ENCODE results near the gene NLRX1. TPM values are rescaled to one million over a fixed set of nuclear protein-coding genes. Genes with fewer than 3 reads are reported as not detected.

NLRX1 gene
- total and polyA plus RNA-seq, 7 experiments from 2014 or later = 6.5 to 19.5 (median 9.8) TPM

DNA sequence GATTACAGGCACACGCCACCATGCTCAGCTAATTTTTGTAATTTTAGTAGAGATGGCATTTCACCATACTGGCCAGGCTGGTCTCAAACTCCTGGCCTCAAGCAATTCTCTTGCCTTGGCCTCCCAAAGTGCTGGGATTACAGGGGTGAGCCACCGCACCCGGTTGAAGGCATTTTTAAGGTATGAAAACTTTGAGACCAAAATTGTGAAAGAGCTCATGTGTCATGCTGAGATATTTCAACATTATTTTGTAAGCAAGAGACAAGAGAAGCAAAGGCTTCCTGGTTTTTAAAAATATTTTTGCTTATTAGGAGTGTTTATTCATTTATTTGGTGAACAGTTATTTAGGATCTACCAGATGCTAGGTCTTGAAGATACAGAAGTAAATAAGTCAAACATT is 23.6 kb downstream of the NLRX1 start:
- ATAC-seq (no peak), DNase-seq (no peak)
- Histone ChIP-seq H3K27me3 (ENCODE audit: control insufficient read depth in 2 of 2, insufficient read depth in 2 of 2, low read length in 2 of 2) (no peaks in the 10 kb centered on the region), H3K9me3 (ENCODE audit: control insufficient read depth in 2 of 3, low read length in 3 of 3) (no peaks in the 10 kb centered on the region), H3K36me3 (ENCODE audit: control insufficient read depth in 2 of 3, insufficient read depth in 3 of 3, low read length in 3 of 3) (no peaks in the 10 kb centered on the region), H3K27ac (ENCODE audit: low read depth, low read length) (no peak overlapping the region), H3K4me3 (ENCODE audit: low read length) (no peak overlapping the region), H3K4me1 (ENCODE audit: control insufficient read depth in 2 of 2, insufficient read depth in 2 of 2, low read length in 2 of 2) (no peaks in the 10 kb centered on the region)
- CTCF ChIA-PET = no interaction called here
- POLR2A ChIA-PET = interaction anchor here (0.7 to 1.1 kb wide), 2 partner anchors 12 to 258 kb away, joined by 3 to 7 read pairs; no protein-coding TSS in a partner anchor
- H3K4me1 Mint-ChIP-seq = peaks cover 0 to 8% (median 5%) of the 10 kb centered on the region in 7 donors
- H3K27ac Mint-ChIP-seq = no peak overlapping the region
- H3K36me3 Mint-ChIP-seq = no peaks in the 10 kb centered on the region
- intact Hi-C loops (cut with micrococcal nuclease) = no loop called here
- H3K27me3 Mint-ChIP-seq = peaks cover 0 to 2% (median 0%) of the 10 kb centered on the region in 5 donors
- no peaks in the 10 kb centered on the region for H3K9me3 Mint-ChIP-seq
- H3K4me3 Mint-ChIP-seq = no peak overlapping the region

DNA sequence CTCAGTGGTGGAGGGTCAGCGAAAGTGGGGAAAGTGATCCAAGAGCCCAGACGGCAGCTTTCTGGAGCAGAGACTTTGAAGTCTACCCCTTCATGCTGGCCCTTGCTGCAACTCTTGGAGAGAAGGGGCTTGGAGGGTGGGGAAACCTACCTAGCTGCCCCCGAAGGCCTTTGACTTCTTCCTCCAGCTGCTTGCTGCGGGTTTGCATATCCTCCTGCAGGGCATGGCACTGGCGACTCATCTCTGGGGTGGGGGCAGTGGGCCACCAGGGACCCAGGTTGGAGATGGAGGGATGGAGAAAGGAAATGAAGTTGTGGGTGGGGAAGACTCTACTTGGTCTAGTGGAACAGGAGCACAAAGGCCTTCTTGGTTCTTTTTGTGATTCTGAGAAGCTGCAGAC is 24.5 kb downstream of the NLRX1 start:
- no peaks in the 10 kb centered on the region for H3K27me3 ChIP-seq (ENCODE audit: control insufficient read depth in 2 of 2, insufficient read depth in 2 of 2, low read length in 2 of 2)
- peaks cover 0 to 2% (median 0%) of the 10 kb centered on the region in 5 donors for H3K27me3 Mint-ChIP-seq
- ChIA-PET CTCF (no interaction called here), POLR2A (interaction anchor here (0.9 to 1.4 kb wide), 2 partner anchors 13 to 145 kb away, joined by 3 read pairs; partner anchors contain the start of gene CBL)
- no peak overlapping the region for H3K4me3 Mint-ChIP-seq
- H3K36me3 Mint-ChIP-seq = no peaks in the 10 kb centered on the region
- no peak for DNase-seq
- H3K27ac ChIP-seq (ENCODE audit: low read depth, low read length) = no peak overlapping the region
- intact Hi-C loops (cut with micrococcal nuclease) = no loop called here
- H3K36me3 ChIP-seq (ENCODE audit: control insufficient read depth in 2 of 3, insufficient read depth in 3 of 3, low read length in 3 of 3) = no peaks in the 10 kb centered on the region
- ATAC-seq = no peak
- peaks cover 0 to 10% (median 5%) of the 10 kb centered on the region in 7 donors for H3K4me1 Mint-ChIP-seq
- H3K27ac Mint-ChIP-seq = no peak overlapping the region
- H3K4me3 ChIP-seq (ENCODE audit: low read length) = no peak overlapping the region
- no peaks in the 10 kb centered on the region for H3K4me1 ChIP-seq (ENCODE audit: control insufficient read depth in 2 of 2, insufficient read depth in 2 of 2, low read length in 2 of 2)
- H3K9me3 ChIP-seq (ENCODE audit: control insufficient read depth in 2 of 3, low read length in 3 of 3) = no peaks in the 10 kb centered on the region
- H3K9me3 Mint-ChIP-seq = no peaks in the 10 kb centered on the region

DNA sequence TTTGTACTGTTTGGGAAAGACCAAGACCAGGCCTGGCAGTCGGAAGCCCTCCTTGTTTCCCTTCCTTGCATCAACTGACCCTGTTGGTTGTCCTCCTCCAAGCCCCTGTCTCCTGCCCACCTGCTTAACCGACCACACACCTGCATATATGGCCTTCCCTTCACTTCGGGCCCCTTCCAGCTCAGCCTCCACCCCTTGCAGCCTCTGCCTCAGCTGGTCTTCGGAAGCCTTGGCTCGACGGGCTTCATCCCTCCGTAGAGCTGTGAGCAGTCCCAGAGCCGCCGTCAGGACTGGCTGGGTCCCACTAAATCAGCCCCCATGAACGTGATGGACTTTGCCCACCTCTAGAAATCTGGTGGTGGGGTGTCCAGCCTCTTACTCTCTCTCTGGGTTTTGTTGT is 25.1 kb downstream of the NLRX1 start:
- DNase-seq (no peak), ATAC-seq (no peak)
- ChIA-PET POLR2A (interaction anchor here (1.4 kb wide), 1 partner anchor 144 kb away, joined by 3 read pairs; no protein-coding TSS in a partner anchor), CTCF (no interaction called here)
- H3K9me3 ChIP-seq (ENCODE audit: control insufficient read depth in 2 of 3, low read length in 3 of 3) = no peaks in the 10 kb centered on the region
- no peak overlapping the region for H3K4me3 ChIP-seq (ENCODE audit: low read length)
- H3K4me1 Mint-ChIP-seq = peaks cover 0 to 10% (median 5%) of the 10 kb centered on the region in 7 donors
- intact Hi-C loops (cut with micrococcal nuclease) = no loop called here
- no peaks in the 10 kb centered on the region for H3K27me3 ChIP-seq (ENCODE audit: control insufficient read depth in 2 of 2, insufficient read depth in 2 of 2, low read length in 2 of 2)
- no peaks in the 10 kb centered on the region for H3K36me3 Mint-ChIP-seq
- peaks cover 0 to 2% (median 0%) of the 10 kb centered on the region in 5 donors for H3K27me3 Mint-ChIP-seq
- H3K4me3 Mint-ChIP-seq = no peak overlapping the region
- H3K4me1 ChIP-seq (ENCODE audit: control insufficient read depth in 2 of 2, insufficient read depth in 2 of 2, low read length in 2 of 2) = no peaks in the 10 kb centered on the region
- H3K36me3 ChIP-seq (ENCODE audit: control insufficient read depth in 2 of 3, insufficient read depth in 3 of 3, low read length in 3 of 3) = no peaks in the 10 kb centered on the region
- no peak overlapping the region for H3K27ac ChIP-seq (ENCODE audit: low read depth, low read length)
- no peak overlapping the region for H3K27ac Mint-ChIP-seq
- H3K9me3 Mint-ChIP-seq = no peaks in the 10 kb centered on the region

DNA sequence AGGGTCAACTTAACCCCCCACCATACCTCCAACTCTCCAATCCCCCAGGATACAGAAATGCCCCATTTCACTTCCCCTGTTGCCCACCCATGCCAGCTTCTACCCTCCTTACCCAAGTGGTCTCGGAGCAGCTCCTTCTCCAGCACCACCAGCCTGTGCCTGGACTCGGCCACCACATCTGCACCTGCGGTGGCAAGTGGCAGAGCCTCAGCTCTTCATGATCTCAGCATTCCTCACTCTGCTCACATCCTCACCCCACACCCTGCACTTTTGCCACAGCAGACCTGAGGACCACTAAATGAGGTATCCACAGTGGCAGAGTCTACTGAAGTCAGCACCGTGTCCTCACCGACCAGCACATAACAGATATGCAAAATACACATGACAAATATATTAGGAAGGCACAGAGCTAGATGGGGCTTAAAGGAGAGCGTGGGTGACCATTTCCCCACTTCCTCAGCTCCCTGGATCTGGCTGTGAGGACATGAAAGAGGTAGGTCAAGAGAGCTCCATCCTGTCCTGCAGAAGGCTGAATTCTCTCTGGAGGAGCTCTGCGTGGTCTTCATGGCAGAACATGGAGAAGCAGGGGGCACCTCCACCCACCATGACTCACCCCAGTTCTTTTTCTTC is 26.4 kb downstream of the NLRX1 start:
- Histone ChIP-seq H3K4me3 (ENCODE audit: low read length) (no peak overlapping the region), H3K4me1 (ENCODE audit: control insufficient read depth in 2 of 2, insufficient read depth in 2 of 2, low read length in 2 of 2) (no peaks in the 10 kb centered on the region), H3K9me3 (ENCODE audit: control insufficient read depth in 2 of 3, low read length in 3 of 3) (no peaks in the 10 kb centered on the region), H3K27me3 (ENCODE audit: control insufficient read depth in 2 of 2, insufficient read depth in 2 of 2, low read length in 2 of 2) (no peaks in the 10 kb centered on the region), H3K36me3 (ENCODE audit: control insufficient read depth in 2 of 3, insufficient read depth in 3 of 3, low read length in 3 of 3) (no peaks in the 10 kb centered on the region), H3K27ac (ENCODE audit: low read depth, low read length) (no peak overlapping the region)
- peaks cover 0 to 2% (median 0%) of the 10 kb centered on the region in 5 donors for H3K27me3 Mint-ChIP-seq
- no peak overlapping the region for H3K27ac Mint-ChIP-seq
- intact Hi-C loops (cut with micrococcal nuclease) = loop anchor here (5.0 kb wide), 2 partner anchors 48 to 73 kb away; partner anchors contain the start of genes ABCG4 (in 1 of the 2) and HINFP (in 1 of the 2)
- ChIA-PET POLR2A (interaction anchor here (1.0 to 2.9 kb wide), 2 partner anchors 80 to 100 kb away, joined by 3 to 14 read pairs; a partner anchor contains a TSS), CTCF (interaction anchor here (0.6 to 1.9 kb wide), 6 partner anchors 11 to 129 kb away, joined by 3 to 11 read pairs (median 3); partner anchors contain the start of gene VPS11)
- peaks cover 0 to 10% (median 5%) of the 10 kb centered on the region in 7 donors for H3K4me1 Mint-ChIP-seq
- no peak overlapping the region for H3K4me3 Mint-ChIP-seq
- H3K9me3 Mint-ChIP-seq = no peaks in the 10 kb centered on the region
- DNase-seq = no peak
- H3K36me3 Mint-ChIP-seq = no peaks in the 10 kb centered on the region
- ATAC-seq = no peak

DNA sequence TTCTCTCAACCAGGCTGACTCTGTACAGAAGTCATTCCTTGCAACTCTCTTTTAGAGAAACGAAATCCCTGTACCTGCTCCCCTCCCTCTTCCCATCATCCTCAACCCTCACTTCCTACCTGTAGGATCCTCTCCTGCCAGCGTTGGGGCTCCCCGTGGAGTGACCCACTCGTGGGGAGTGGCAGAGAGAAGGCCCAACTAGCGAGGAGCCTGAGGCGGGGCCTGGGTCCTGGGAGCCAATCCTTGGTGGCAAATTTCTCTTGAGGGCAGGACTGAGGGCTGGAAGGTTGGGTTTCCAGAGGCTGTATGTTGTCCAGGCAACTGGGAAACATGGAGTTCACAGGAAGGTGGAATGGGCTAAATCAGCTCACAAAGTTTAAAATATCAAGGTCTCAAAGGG is 27.2 kb downstream of the NLRX1 start:
- no peak for ATAC-seq
- Histone ChIP-seq H3K4me3 (ENCODE audit: low read length) (no peak overlapping the region), H3K27ac (ENCODE audit: low read depth, low read length) (no peak overlapping the region), H3K27me3 (ENCODE audit: control insufficient read depth in 2 of 2, insufficient read depth in 2 of 2, low read length in 2 of 2) (no peaks in the 10 kb centered on the region), H3K9me3 (ENCODE audit: control insufficient read depth in 2 of 3, low read length in 3 of 3) (no peaks in the 10 kb centered on the region), H3K4me1 (ENCODE audit: control insufficient read depth in 2 of 2, insufficient read depth in 2 of 2, low read length in 2 of 2) (no peaks in the 10 kb centered on the region), H3K36me3 (ENCODE audit: control insufficient read depth in 2 of 3, insufficient read depth in 3 of 3, low read length in 3 of 3) (no peaks in the 10 kb centered on the region)
- no peak for DNase-seq
- Mint-ChIP-seq H3K9me3 (no peaks in the 10 kb centered on the region), H3K4me3 (no peak overlapping the region), H3K36me3 (no peaks in the 10 kb centered on the region), H3K4me1 (peaks cover 0 to 10% (median 5%) of the 10 kb centered on the region in 7 donors), H3K27me3 (peaks cover 0 to 2% (median 0%) of the 10 kb centered on the region in 5 donors), H3K27ac (no peak overlapping the region)
- intact Hi-C loops (cut with micrococcal nuclease) = loop anchor here (2.0 to 5.0 kb wide), 8 partner anchors 47 to 289 kb away; partner anchors contain the start of genes ABCG4 (in 2 of the 2), HYOU1 (in 2 of the 2) and HINFP (in 1 of the 2)
- ChIA-PET CTCF (interaction anchor here (0.6 to 1.9 kb wide), 12 partner anchors 12 to 193 kb away, joined by 3 to 11 read pairs (median 3); partner anchors contain the start of gene VPS11), POLR2A (interaction anchor here (0.6 to 2.9 kb wide), 5 partner anchors 27 to 112 kb away, joined by 3 to 14 read pairs (median 3); partner anchors contain the start of gene C2CD2L)

DNA sequence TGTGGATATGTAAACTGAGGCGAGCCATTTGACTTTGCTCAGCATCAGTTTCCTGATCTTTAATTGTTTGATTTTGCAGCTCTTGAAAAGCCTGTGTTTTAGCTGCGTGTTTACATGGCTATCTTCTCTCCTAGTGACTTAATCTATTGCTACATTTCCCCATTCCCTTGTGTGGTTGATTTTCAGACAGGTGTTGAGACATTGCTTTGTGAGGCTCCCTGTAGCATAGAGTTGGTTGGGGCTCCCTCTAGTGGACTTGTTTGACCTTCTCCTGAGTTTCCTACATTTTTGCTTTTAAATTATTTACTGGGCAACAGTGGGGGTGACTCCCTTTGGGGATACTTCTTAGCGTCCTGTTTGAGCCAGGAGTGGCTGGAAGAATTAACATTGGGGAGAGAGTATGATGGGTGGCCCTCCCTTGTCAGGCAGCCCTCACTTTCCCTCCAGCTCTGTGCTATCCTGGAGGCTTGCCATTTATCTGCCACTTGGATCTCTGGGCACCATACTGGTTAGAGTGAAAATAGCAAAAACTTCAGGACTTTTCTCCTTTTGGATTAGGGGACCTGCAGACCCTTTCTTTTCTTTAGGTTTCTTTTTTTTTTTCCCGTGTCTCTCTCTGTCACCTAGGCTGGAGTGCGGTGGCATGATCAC is 28.4 kb downstream of the NLRX1 start:
- no peak overlapping the region for H3K27ac Mint-ChIP-seq
- Histone ChIP-seq H3K4me3 (ENCODE audit: low read length) (no peak overlapping the region), H3K27ac (ENCODE audit: low read depth, low read length) (no peak overlapping the region), H3K9me3 (ENCODE audit: control insufficient read depth in 2 of 3, low read length in 3 of 3) (no peaks in the 10 kb centered on the region), H3K4me1 (ENCODE audit: control insufficient read depth in 2 of 2, insufficient read depth in 2 of 2, low read length in 2 of 2) (no peaks in the 10 kb centered on the region), H3K27me3 (ENCODE audit: control insufficient read depth in 2 of 2, insufficient read depth in 2 of 2, low read length in 2 of 2) (no peaks in the 10 kb centered on the region), H3K36me3 (ENCODE audit: control insufficient read depth in 2 of 3, insufficient read depth in 3 of 3, low read length in 3 of 3) (no peaks in the 10 kb centered on the region)
- no peaks in the 10 kb centered on the region for H3K36me3 Mint-ChIP-seq
- ChIA-PET POLR2A (interaction anchor here (0.6 to 2.9 kb wide), 9 partner anchors 25 to 664 kb away, joined by 3 to 14 read pairs (median 4); partner anchors contain the start of genes C2CD2L and VPS11), CTCF (interaction anchor here (0.6 to 1.7 kb wide), 22 partner anchors 10 to 227 kb away, joined by 3 to 7 read pairs (median 3); partner anchors contain the start of genes NLRX1 and VPS11)
- no peak overlapping the region for H3K4me3 Mint-ChIP-seq
- ATAC-seq (peak; percentile 98), DNase-seq (peak in 8 of 9 donors; percentile 51 to 84 (median 78))
- intact Hi-C loops (cut with micrococcal nuclease) = loop anchor here (1.0 to 5.0 kb wide), 13 partner anchors 29 to 290 kb away; partner anchors contain the start of genes ABCG4 (in 2 of the 2), HYOU1 (in 2 of the 2), NLRX1 (in 2 of the 2) and CENATAC (in 1 of the 2)
- peaks cover 0 to 10% (median 5%) of the 10 kb centered on the region in 7 donors for H3K4me1 Mint-ChIP-seq
- no peaks in the 10 kb centered on the region for H3K9me3 Mint-ChIP-seq
- H3K27me3 Mint-ChIP-seq = peaks cover 0 to 5% (median 0%) of the 10 kb centered on the region in 5 donors

Data from naive thymus-derived CD4-positive, alpha-beta T cell (primary cell).